HG03097 (cell line): ENCODE results near the gene OR10T2.
"Not testable (repeated sequence)": the region's sequence is repeated elsewhere in the genome, so short reads cannot be mapped to it uniquely, and the experiment has no call there.

Experiments
- ATAC-seq: cut with Tn5 transposase; IDR thresholded peaks from one replicate; pipeline ENCODE4 v1.9.1; 2021; ENCODE audit not compliant: unreplicated experiment, low FRiP score

The OR10T2 gene

DNA sequence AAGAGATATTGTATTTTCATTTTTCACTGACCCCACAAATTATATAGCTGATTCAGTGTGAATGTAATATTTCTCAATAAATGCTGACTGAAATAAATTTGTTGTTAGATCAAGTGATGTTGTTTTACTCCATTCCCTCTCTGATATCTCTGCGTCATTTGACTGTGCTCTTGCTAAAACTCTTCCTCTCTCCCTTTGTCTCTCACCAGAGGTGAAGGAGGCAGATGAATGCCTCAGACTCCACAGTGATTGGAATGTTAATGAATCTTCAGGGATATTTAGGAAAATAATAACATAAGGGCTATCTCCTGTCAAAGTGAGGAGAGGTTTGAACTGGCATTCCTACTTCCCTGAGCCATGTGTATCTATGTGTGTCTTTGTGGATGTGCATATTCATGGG, 41.8 kb downstream of the OR10T2 start:
- ATAC-seq = no peak

DNA sequence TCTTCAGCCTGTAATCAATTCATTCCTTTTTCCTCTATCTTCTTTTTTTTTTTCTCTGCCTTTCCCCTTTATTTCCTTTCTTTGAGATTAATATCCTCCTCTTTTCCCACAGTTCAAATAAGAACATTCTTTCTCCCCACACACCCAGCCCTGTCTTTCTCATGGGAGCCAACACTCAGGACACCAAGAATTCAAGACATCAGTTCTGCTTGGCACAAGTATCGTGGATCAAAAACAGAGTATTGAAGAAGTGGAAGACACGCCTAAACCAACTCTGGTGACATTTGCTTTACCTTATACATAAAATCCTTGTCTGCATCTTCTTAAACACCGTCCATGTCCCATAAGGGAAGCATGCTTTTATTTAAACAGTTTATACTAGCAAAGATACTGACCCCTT, 42.6 kb downstream of the OR10T2 start:
- no peak for ATAC-seq

DNA sequence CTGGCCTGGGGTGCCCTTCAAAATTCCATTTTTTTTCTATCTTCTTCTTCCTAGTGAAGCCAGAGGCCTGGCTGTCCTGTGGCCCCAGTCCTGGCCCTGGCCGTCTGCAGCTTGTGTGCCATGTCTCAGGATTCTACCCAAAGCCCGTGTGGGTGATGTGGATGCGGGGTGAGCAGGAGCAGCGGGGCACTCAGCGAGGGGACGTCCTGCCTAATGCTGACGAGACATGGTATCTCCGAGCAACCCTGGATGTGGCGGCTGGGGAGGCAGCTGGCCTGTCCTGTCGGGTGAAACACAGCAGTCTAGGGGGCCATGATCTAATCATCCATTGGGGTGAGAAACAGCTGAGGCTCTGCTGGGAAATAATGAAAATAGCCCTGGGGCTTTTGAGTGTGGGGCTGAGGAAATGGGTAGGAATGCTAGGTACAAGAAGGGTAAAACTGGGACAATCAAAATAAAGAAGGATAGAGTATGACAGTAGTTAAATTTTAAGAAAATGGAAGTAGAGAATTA, 43.4 kb downstream of the OR10T2 start:
- ATAC-seq = no peak

DNA sequence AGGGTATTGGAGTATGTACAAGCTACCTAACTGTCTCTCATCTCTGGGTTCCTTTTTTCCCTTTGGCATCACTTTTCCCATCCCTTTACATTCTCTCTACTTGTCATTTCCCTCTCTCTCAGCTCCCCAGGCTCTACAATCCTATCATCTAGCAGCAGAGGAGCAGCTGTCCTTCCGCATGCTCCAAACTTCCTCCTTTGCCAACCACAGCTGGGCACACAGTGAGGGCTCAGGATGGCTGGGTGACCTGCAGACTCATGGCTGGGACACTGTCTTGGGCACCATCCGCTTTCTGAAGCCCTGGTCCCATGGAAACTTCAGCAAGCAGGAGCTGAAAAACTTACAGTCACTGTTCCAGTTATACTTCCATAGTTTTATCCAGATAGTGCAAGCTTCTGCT, 45.0 kb downstream of the OR10T2 start:
- ATAC-seq = no peak

DNA sequence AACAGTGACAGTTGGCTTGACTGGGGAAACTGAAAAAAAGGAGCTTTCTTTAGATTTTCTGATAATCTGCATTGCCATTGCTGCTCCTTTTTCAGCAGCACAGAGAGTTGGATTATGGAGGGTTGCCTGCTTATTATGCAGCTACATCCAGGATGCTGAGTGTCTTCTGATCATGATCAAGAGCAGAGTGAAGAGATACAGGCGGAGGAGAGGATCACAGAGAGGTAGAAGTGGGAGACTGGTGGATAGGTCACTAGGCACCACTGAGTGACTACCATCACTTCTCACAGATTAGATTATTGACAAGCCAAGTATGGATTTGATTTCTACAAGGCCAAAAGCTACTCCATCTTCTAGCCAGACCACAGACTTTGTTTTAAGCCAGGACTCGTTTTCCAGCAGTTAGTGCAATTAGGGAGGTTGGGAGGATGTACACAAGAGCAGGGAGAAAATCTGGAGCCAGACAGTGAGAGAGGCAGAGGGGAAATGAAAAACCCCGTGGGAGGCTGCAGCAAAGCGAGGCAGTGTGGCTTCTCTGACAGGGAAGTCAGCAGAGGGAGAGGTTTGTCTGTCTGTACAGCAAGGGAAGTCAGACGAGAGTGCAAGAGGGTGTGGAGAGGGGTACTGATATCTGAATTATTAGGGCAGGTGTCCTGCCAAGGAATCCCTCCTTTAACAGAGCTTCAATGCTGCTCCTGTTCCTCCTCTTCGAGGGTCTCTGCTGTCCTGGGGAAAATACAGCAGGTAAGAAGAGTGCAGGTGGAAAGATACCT, 45.8 kb downstream of the OR10T2 start, which contains the start of gene CD1E:
CD1E (plus strand) TSS at position 592 of the 773 bp plus-strand sequence; CDS start at position 687, 95 bp downstream.
- no peak for ATAC-seq

DNA sequence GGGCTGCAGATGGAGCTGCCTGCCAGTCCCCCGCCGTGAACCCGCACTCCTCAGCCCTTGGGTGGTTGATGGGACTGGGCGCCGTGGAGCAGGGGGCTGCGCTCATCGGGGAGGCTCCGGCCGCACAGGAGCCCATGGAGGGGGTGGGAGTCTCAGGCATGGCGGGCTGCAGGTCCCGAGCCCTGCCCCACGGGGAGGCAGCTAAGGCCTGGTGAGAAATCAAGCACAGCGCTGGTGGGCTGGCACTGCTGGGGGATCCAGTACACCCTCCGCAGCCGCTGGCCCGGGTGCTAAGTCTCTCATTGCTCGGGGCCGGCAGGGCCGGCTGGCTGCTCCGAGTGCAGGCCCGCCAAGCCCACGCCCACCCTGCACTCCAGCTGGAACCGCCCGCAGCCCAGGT, 50.3 kb downstream of the OR10T2 start:
- not testable (repeated sequence) for ATAC-seq
